Left ventricle myocardium inferior (tissue), 1 donor: ENCODE data around the gene DRC7. TPM values are rescaled to one million over a fixed set of nuclear protein-coding genes. Genes with fewer than 3 reads are reported as not detected.
A peak's percentile ranks its signal among the peaks of the same experiment; 100 is the strongest.

ENCODE experiments used
- DNase-seq: peaks from one replicate; pipeline ENCODE4 v3.0.0-alpha.2; 2020
- H3K27ac ChIP-seq: fragments of 200-600 bp; replicated peaks from 2 replicates; pipeline ENCODE4 v1.8.0; 2021
- H3K27me3 ChIP-seq: fragments of 200-600 bp; 2 replicates; pipeline ENCODE4 v1.8.0; 2021; ENCODE audit warnings: low read depth
- H3K36me3 ChIP-seq: fragments of 200-600 bp; 2 replicates; pipeline ENCODE4 v1.8.0; 2021
- H3K4me1 ChIP-seq: fragments of 200-600 bp; 2 replicates; pipeline ENCODE4 v1.8.0; 2021
- H3K4me3 ChIP-seq: fragments of 200-600 bp; 2 replicates; pipeline ENCODE4 v1.8.0; 2021; ENCODE audit warnings: mild to moderate bottlenecking, moderate library complexity
- H3K9me3 ChIP-seq: fragments of 200-600 bp; replicated peaks from 2 replicates; pipeline ENCODE4 v1.8.0; 2021
- intact Hi-C: fragments of 100-400 bp; cut with micrococcal nuclease; formaldehyde crosslinking; loops from one replicate; pipeline ENCODE4 v1.11.0; 2022
- total RNA-seq: library from RNA; stranded (reverse); fragmentation: NEBNext Ultra II Directional; extraction: Animal tissue kit (Norgen Biotek cat#: 25700); gene quantifications from one replicate; pipeline ENCODE4 v1.2.1, GENCODE V29; 2021
- TF ChIP-seq, protein P1 (sequence below): fragments of 200-600 bp; IDR thresholded peaks from 2 replicates; pipeline ENCODE4 v1.8.0; 2021; ENCODE audit warnings: antibody characterized with exemption, mild to moderate bottlenecking, borderline replicate concordance
- donor health status: DM: no; HTN: yes; CAD: no; lungs with severe emphysema.

DRC7 gene
- total RNA-seq, 1 donor from 2014 or later = not detected

DNA sequence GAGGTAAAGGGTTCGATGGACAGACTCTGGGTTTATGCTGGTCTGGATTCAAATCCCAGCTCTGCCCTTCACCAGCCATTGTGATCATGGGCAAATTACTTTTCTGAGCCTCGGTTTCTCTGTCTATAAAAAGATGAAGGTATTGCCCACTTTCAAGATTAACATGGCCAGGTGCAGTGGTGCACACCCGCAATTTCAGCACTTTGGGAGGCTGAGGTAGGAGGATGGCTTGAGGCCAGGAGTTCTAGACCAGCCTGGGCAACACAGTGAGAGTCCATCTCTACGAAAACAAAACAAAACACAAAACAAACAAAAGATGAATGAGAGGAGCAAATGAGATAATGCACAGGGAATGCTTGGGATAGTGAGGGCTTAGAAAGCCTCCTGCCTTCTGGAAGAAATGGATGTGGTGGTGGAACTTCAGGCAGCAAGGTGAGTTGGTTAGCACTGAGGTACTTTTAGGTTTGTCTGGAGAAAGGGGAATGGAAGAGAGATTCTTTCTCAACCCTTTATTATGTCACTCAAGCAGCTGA is 18.0 kb upstream of the DRC7 start:
- Histone ChIP-seq H3K27me3 (peaks cover 9% of the 10 kb centered on the region), H3K36me3 (no peaks in the 10 kb centered on the region), H3K27ac (no peak overlapping the region), H3K4me3 (no peak overlapping the region), H3K9me3 (no peaks in the 10 kb centered on the region), H3K4me1 (peaks cover 17% of the 10 kb centered on the region)
- TF ChIP-seq, protein P1, sequence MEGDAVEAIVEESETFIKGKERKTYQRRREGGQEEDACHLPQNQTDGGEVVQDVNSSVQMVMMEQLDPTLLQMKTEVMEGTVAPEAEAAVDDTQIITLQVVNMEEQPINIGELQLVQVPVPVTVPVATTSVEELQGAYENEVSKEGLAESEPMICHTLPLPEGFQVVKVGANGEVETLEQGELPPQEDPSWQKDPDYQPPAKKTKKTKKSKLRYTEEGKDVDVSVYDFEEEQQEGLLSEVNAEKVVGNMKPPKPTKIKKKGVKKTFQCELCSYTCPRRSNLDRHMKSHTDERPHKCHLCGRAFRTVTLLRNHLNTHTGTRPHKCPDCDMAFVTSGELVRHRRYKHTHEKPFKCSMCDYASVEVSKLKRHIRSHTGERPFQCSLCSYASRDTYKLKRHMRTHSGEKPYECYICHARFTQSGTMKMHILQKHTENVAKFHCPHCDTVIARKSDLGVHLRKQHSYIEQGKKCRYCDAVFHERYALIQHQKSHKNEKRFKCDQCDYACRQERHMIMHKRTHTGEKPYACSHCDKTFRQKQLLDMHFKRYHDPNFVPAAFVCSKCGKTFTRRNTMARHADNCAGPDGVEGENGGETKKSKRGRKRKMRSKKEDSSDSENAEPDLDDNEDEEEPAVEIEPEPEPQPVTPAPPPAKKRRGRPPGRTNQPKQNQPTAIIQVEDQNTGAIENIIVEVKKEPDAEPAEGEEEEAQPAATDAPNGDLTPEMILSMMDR = no peak
- intact Hi-C loops = no loop called here
- no peak for DNase-seq

DNA sequence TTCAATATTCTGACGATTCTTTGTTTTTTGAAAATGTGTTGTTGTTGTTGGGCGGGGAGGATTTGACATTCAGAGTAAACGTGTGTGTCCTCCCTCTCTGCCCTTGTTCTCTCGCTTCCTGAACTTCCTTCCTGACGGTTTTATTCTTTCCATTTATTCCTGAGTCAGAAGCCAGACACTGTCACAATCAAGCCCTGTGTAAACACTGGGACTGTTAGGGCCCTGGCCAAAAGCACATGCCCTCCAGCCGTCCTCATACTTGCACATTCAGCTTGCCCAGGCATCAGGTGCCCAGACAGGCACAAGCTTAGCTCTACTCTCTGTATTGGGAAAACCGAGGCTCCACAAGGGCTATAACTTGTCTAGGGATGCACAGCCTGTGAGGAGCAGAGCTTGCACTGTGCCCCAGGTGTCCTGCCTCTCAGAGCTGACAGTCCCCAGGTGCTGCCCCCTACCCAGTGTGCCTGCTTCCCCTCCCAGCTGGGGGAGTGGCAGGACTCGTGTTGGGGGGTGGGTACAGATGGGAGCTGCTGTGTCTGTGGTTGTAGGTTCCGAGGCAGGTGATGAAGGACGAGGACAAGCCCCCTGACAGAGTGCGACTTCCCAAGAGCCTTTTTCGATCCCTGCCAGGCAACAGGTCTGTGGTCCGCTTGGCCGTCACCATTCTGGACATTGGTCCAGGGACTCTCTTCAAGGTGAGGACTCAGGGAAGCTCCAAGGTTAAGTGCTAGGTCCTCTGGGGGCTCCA is 16.8 kb upstream of the DRC7 start:
- Histone ChIP-seq H3K9me3 (no peaks in the 10 kb centered on the region), H3K27ac (peak overlapping the region; percentile 60), H3K4me3 (no peak overlapping the region), H3K27me3 (peaks cover 6% of the 10 kb centered on the region), H3K36me3 (no peaks in the 10 kb centered on the region), H3K4me1 (peaks cover 17% of the 10 kb centered on the region)
- peak; percentile 35 for DNase-seq
- intact Hi-C loops = no loop called here
- TF ChIP-seq, protein P1 = no peak

DNA sequence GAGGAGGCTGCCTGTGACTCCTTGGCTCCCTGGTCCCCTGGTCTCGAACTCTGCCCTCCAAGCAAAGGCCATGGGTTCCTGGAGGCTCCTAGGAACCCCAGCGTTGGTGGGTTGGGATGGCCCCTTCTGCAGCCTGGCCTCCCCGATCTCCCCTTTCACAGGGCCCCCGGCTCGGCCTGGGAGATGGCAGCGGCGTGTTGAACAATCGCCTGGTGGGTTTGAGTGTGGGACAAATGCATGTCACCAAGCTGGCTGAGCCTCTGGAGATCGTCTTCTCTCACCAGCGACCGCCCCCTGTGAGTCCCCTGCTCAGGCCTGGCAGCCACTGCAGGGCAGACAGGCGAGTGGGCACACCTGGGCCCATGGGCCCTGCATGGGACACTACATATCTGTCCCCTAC is 15.6 kb upstream of the DRC7 start:
- peaks cover 17% of the 10 kb centered on the region for H3K4me1 ChIP-seq
- no peak overlapping the region for H3K4me3 ChIP-seq
- intact Hi-C loops = no loop called here
- H3K27me3 ChIP-seq = no peaks in the 10 kb centered on the region
- no peaks in the 10 kb centered on the region for H3K36me3 ChIP-seq
- H3K9me3 ChIP-seq = no peaks in the 10 kb centered on the region
- DNase-seq = no peak
- no peak overlapping the region for H3K27ac ChIP-seq
- TF ChIP-seq, protein P1 = no peak

DNA sequence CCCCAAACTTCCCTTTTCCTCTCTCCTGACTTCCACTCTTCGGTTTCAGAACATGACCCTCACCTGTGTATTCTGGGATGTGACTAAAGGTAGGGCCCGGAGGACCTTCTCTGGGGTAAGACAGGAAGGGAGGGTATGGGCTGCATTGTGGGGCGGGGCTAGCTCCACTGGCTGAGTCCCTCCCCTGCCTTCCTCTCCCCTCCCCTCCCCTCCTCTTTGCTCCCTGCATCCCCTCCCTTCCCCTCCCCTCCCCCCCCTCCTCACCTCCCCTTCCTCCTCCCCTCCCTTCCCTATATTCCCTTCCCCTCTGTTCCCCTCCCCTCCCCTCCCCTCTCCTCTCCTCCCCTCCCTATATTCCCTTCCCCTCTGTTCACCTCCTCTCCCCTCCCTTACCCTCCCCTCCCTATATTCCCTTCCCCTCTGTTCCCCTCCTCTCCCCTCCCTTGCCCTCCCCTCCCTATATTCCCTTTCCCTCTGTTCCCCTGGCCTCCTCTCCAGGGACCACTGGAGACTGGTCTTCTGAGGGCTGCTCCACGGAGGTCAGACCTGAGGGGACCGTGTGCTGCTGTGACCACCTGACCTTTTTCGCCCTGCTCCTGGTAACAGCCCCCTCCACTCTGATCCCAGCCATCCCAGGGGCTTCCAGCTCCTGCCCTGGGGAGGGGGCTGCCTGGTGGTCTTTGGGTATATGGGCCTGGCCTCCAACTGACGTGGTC is 14.7 kb upstream of the DRC7 start:
- TF ChIP-seq, protein P1 = no peak
- DNase-seq = no peak
- Histone ChIP-seq H3K4me3 (no peak overlapping the region), H3K27me3 (no peaks in the 10 kb centered on the region), H3K9me3 (no peaks in the 10 kb centered on the region), H3K36me3 (no peaks in the 10 kb centered on the region), H3K27ac (no peak overlapping the region), H3K4me1 (peaks cover 17% of the 10 kb centered on the region)
- intact Hi-C loops = no loop called here

DNA sequence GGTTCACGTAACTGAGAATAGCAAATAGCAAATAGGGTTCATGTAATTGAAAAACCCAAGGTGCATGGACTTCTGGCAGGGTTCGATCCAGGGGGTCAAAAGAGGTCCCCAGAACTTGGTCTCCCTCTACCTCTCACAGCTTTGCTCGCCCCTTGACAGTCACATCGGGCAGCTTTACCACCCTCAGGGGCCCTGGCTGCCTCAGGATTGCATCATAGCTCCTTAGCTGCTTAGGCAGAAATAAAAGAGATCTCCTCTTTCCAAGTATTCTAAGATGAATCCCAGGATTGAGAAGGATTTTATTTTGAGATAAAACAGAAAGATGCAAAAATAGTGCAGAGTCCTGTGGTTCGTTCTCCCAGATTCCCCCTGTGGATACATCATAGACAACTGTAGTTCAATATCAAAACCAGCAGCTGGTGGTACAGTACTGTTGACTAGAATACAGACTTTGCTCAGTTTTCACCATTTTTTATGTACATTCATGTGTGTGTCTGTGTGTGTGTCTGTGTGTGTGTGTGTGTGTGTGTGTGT is 13.7 kb upstream of the DRC7 start:
- Histone ChIP-seq H3K9me3 (no peaks in the 10 kb centered on the region), H3K4me1 (peaks cover 15% of the 10 kb centered on the region), H3K36me3 (no peaks in the 10 kb centered on the region), H3K4me3 (no peak overlapping the region), H3K27ac (no peak overlapping the region), H3K27me3 (no peaks in the 10 kb centered on the region)
- DNase-seq = no peak
- intact Hi-C loops = no loop called here
- TF ChIP-seq, protein P1 = no peak
